T47D (cell line): ENCODE data around the gene SLX9.
"Not testable (repeated sequence)": the region's sequence is repeated elsewhere in the genome, so short reads cannot be mapped to it uniquely, and the experiment has no call there.

Experiments used
- DNase-seq, 2 experiments: peaks; one replicate each; pipeline versions ENCODE4 v3.0.0 to v3.0.0-alpha.2; 2011 to 2012; ENCODE audit warnings: low read depth in 1 of 2, low spot score in 1 of 2
- JUND ChIP-seq: IDR thresholded peaks from 2 replicates; pipeline ENCODE4 v1.6.1; 2012; ENCODE audit warnings: low read depth
- in situ Hi-C: cut with HindIII; loops from 2 replicates; pipeline ENCODE4 v1.10.0; 2016; ENCODE audit warnings: low sequenced_read_pairs, low pct_unique_long_range_greater_than_20kb

The SLX9 gene

GRCh38 chr21:45016031-45016405, 76.2 kb downstream of the SLX9 start:
- in situ Hi-C loops: no loop called here
- DNase-seq: no peak
- TF ChIP-seq JUND: no peak

- DNase-seq: no peak
- TF ChIP-seq JUND: no peak
- in situ Hi-C loops: no loop called here
These were observed 76.7 kb downstream of the SLX9 start for GRCh38 chr21:45016406-45017038.

- TF ChIP-seq JUND: no peak
- in situ Hi-C loops: no loop called here
- no peak for DNase-seq
These were observed 77.5 kb downstream of the SLX9 start for GRCh38 chr21:45017039-45017960.

GRCh38 chr21:45018131-45019075, 78.6 kb downstream of the SLX9 start:
- no peak for DNase-seq
- in situ Hi-C loops: no loop called here

GRCh38 chr21:45019076-45019886, 79.5 kb downstream of the SLX9 start:
- in situ Hi-C loops: no loop called here
- no peak for TF ChIP-seq JUND
- DNase-seq: no peak

More at GRCh38 chr21:45018131-45019075, 78.6 kb downstream of the SLX9 start:
- TF ChIP-seq JUND: no peak

- in situ Hi-C loops: no loop called here
These were observed 80.2 kb downstream of the SLX9 start for GRCh38 chr21:45019887-45020537.

GRCh38 chr21:45020629-45021427, 81.0 kb downstream of the SLX9 start:
- no peak for DNase-seq
- TF ChIP-seq JUND: no peak
- in situ Hi-C loops: no loop called here

More at GRCh38 chr21:45019887-45020537, 80.2 kb downstream of the SLX9 start:
- DNase-seq: no peak
- no peak for TF ChIP-seq JUND

GRCh38 chr21:45021428-45022347, 81.9 kb downstream of the SLX9 start:
- DNase-seq: no peak
- in situ Hi-C loops: no loop called here
- no peak for TF ChIP-seq JUND

- DNase-seq: no peak
- in situ Hi-C loops: no loop called here
- TF ChIP-seq JUND: no peak
These were observed 82.5 kb downstream of the SLX9 start for GRCh38 chr21:45022348-45022675.

GRCh38 chr21:45022736-45023135, 82.9 kb downstream of the SLX9 start:
- no peak for DNase-seq
- in situ Hi-C loops: no loop called here
- TF ChIP-seq JUND: no peak

GRCh38 chr21:45024516-45024915, 84.7 kb downstream of the SLX9 start:
- in situ Hi-C loops: not testable (repeated sequence)

More at GRCh38 chr21:45024516-45024915, 84.7 kb downstream of the SLX9 start:
- not testable (repeated sequence) for DNase-seq
